T-cell (primary cell): ENCODE results near the gene ZFP57. TPM values are rescaled to one million over a fixed set of nuclear protein-coding genes. Genes with fewer than 3 reads are reported as not detected.

Source experiments
- ATAC-seq, 4 experiments: fragments of 200-7000 bp in 3 of 4; fragments of 150-1000 bp in 1 of 4; cut with Tn5 transposase; replicated peaks in 1 of 4; 1 replicate in 3 of 4; 2 replicates in 1 of 4; pipeline ENCODE4 v1.10.0; 2021; ENCODE audit warnings: moderate library complexity in 3 of 4, mild to moderate bottlenecking in 2 of 4, moderate number of reproducible peaks in 1 of 4
- CTCF ChIA-PET, 2 donors: fragments of 300-600 bp; sonication (Branson Sonifier 250); formaldehyde crosslinking; loops; one replicate each; lab custom pipeline; 2022; ENCODE audit warnings: antibody characterized with exemption in 2 of 2; lab: Charles Lee
- POLR2A ChIA-PET, 2 donors: fragments of 300-600 bp; sonication (Branson Sonifier 250); formaldehyde crosslinking; loops; one replicate each; lab custom pipeline; 2022; ENCODE audit warnings: antibody characterized with exemption in 2 of 2; lab: Charles Lee
- DNase-seq, 35 experiments: peaks; one replicate each; pipeline versions ENCODE4 v3.0.0 to v3.0.0-alpha.2; 2013 to 2023
- H3K27ac ChIP-seq: one replicate; pipeline ENCODE4 v1.5.1; 2013; ENCODE audit warnings: low read length
- H3K27me3 ChIP-seq, 2 experiments: replicated peaks in 1 of 2; 1 replicate in 1 of 2; 2 replicates in 1 of 2; pipeline versions ENCODE4 v1.6.1 to v1.7.0; 2013; ENCODE audit warnings: low read length in 1 of 2, mixed read lengths in 1 of 2; ENCODE audit not compliant: control insufficient read depth in 2 of 2, insufficient read depth in 2 of 2; ENCODE audit errors: extremely low read depth in 1 of 2
- H3K36me3 ChIP-seq, 2 donors: 1 replicate in 1 of 2; 2 replicates in 1 of 2; pipeline versions ENCODE4 v1.6.1 to v1.7.0; 2013; ENCODE audit warnings: low read length in 1 of 2; ENCODE audit not compliant: control insufficient read depth in 2 of 2, insufficient read depth in 1 of 2; ENCODE audit errors: extremely low read depth in 1 of 2
- H3K4me1 ChIP-seq, 2 experiments: 1 replicate in 1 of 2; 2 replicates in 1 of 2; pipeline versions ENCODE4 v1.6.1 to v1.7.0; 2013; ENCODE audit warnings: low read length in 2 of 2, mixed read lengths in 1 of 2; ENCODE audit not compliant: insufficient read depth in 2 of 2, control insufficient read depth in 1 of 2; ENCODE audit errors: extremely low read depth in 1 of 2
- H3K4me3 ChIP-seq, 2 donors: 1 replicate in 1 of 2; 2 replicates in 1 of 2; pipeline versions ENCODE4 v1.5.1 to v1.7.0; 2013; ENCODE audit warnings: mild to moderate bottlenecking in 2 of 2, low read length in 1 of 2, moderate library complexity in 1 of 2; ENCODE audit not compliant: control insufficient read depth in 1 of 2; ENCODE audit errors: extremely low read depth in 1 of 2
- H3K9me3 ChIP-seq: 2 replicates; pipeline ENCODE4 v1.7.0; 2013
- H3K27ac Mint-ChIP-seq, 2 donors: one replicate each; pipeline ENCODE4 v1.8.0; 2020 to 2021; ENCODE audit warnings: mild to moderate bottlenecking in 2 of 2, mixed read lengths in 2 of 2
- H3K27me3 Mint-ChIP-seq, 2 donors: one replicate each; pipeline ENCODE4 v1.8.0; 2021 to 2022; ENCODE audit warnings: mixed read lengths in 2 of 2
- H3K36me3 Mint-ChIP-seq: one replicate; pipeline ENCODE4 v1.8.0; 2021; ENCODE audit warnings: mixed read lengths
- H3K4me1 Mint-ChIP-seq, 3 donors: one replicate each; pipeline ENCODE4 v1.8.0; 2020 to 2022; ENCODE audit warnings: mixed read lengths in 3 of 3, mild to moderate bottlenecking in 1 of 3
- H3K4me3 Mint-ChIP-seq, 3 donors: one replicate each; pipeline ENCODE4 v1.8.0; 2020 to 2022; ENCODE audit warnings: mild to moderate bottlenecking in 3 of 3, mixed read lengths in 3 of 3, moderate library complexity in 3 of 3
- H3K9me3 Mint-ChIP-seq, 3 donors: one replicate each; pipeline ENCODE4 v1.8.0; 2020 to 2022; ENCODE audit warnings: mixed read lengths in 3 of 3
- WGBS: methylation state at CpG from one replicate; pipeline ENCODE4 v1.1.5; 2013; ENCODE audit warnings: missing lambda C conversion rate; ENCODE audit not compliant: insufficient coverage; 5-methylcytosine and 5-hydroxymethylcytosine counted together
- total RNA-seq, 35 experiments: library from RNA in 6 of 35; stranded (reverse) in 6 of 35; fragments of 120-200 nt in 1 of 35; gene quantifications; one replicate each; pipeline versions ENCODE4 v1.2.1 to v1.2.4 and lab custom pipeline; 2013 to 2026

ZFP57 gene
- total RNA-seq, 5 donors from 2014 or later (not counting 1 experiment from before 2014, with no cell fraction given) = 1.0 TPM; not detected in 4

- Mint-ChIP-seq H3K36me3 (no peaks in the 10 kb centered on the region), H3K27me3 (peaks cover 0 to 29% of the 10 kb centered on the region in 2 donors), H3K4me3 (no peak overlapping the region), H3K4me1 (peaks cover 27 to 34% (median 28%) of the 10 kb centered on the region in 3 donors), H3K27ac (no peak overlapping the region), H3K9me3 (no peaks in the 10 kb centered on the region)
- ChIA-PET POLR2A (no interaction called here), CTCF (interaction anchor here in 1 of 2 donors (0.9 to 1.7 kb wide), 6 partner anchors 14 to 132 kb away, joined by 3 to 8 read pairs (median 4); no protein-coding TSS in a partner anchor)
- Histone ChIP-seq H3K27me3 (peaks cover 2 to 27% of the 10 kb centered on the region in 2 experiments), H3K36me3 (no peaks in the 10 kb centered on the region), H3K4me1 (peaks cover 5 to 23% of the 10 kb centered on the region in 2 experiments), H3K9me3 (no peaks in the 10 kb centered on the region), H3K27ac (no peak overlapping the region), H3K4me3 (no peak overlapping the region)
- 31% methylated on average over 15 of the region's 17 CpGs for WGBS
- DNase-seq = peak in 32 of 35 experiments; percentile 12 to 88 (median 58)
- ATAC-seq = peak; percentile 73 to 85 (median 80)
Observed at GRCh38 chr6:29702519-29703103, 21.7 kb upstream of the ZFP57 start.

DNA sequence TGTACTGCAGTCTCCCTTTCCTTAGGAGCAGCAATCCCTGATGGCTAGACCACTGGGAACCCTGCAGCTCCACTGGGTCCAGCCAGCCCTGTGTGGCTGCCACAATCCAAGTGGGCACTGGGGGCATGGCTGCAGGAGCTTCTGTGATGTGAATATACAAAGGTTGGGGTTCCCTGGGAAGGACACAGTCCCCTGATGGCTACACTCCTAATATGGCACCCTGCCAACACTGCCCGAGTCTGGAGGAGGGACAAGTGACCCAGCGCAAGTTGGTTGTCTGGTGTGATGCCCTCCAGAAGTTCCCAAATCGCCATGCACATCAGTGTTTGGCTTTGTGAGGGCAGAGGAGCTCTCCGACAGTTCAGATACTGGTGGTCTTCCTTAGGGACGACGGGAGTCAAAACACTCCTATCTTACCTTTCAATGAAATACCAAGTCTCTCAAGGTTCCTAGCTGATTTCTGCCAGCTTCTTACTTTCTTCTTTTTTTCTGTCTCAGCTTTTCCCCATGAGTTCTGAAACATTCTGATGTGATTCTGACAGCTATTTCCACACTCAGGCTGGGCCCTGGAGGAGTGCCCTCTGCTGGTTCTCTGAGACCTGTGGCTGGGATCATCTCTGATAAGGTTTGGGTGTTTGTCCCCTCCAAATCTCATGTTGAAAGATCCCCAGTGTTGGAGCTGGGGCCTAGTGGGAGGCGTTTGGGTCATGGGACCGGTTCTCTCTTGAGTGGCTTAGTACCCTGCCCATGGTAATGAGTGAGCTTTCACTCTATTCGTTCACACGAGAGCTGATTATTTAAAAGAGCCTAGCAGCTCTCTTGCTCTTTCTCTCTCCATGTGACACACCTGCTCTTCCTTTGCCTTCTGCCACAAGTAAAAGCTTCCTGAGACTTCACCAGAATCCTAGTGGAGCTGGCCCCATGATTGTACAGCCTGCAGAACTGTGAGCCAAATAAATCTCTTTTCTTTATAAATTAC lies 15.5 kb upstream of the ZFP57 start:
- POLR2A ChIA-PET = no interaction called here
- ATAC-seq = no peak
- no peak overlapping the region for H3K27ac Mint-ChIP-seq

GRCh38 chr6:29694637-29695036 lies 13.7 kb upstream of the ZFP57 start:
- H3K4me1 Mint-ChIP-seq = no peaks in the 10 kb centered on the region
- H3K9me3 Mint-ChIP-seq = peaks cover 0 to 6% (median 6%) of the 10 kb centered on the region in 3 donors
- H3K4me1 ChIP-seq = no peaks in the 10 kb centered on the region
- peaks cover 4 to 20% of the 10 kb centered on the region in 2 donors for H3K27me3 Mint-ChIP-seq
- no peaks in the 10 kb centered on the region for H3K36me3 ChIP-seq
- CTCF ChIA-PET = no interaction called here
- no peak for DNase-seq
- WGBS = 20% methylated on average over 1 of the region's 3 CpGs
- H3K9me3 ChIP-seq = no peaks in the 10 kb centered on the region
- no peaks in the 10 kb centered on the region for H3K36me3 Mint-ChIP-seq
- no peak overlapping the region for H3K27ac Mint-ChIP-seq
- H3K27me3 ChIP-seq = peaks cover 0 to 20% of the 10 kb centered on the region in 2 experiments
- POLR2A ChIA-PET = no interaction called here
- no peak overlapping the region for H3K4me3 ChIP-seq
- H3K4me3 Mint-ChIP-seq = no peak overlapping the region
- ATAC-seq = no peak
- no peak overlapping the region for H3K27ac ChIP-seq

More for the DNA sequence above, 15.5 kb upstream of the ZFP57 start:
- DNase-seq = no peak
- Histone ChIP-seq H3K4me3 (no peak overlapping the region), H3K36me3 (no peaks in the 10 kb centered on the region), H3K27me3 (peaks cover 0 to 20% of the 10 kb centered on the region in 2 experiments), H3K4me1 (no peaks in the 10 kb centered on the region), H3K27ac (no peak overlapping the region), H3K9me3 (no peaks in the 10 kb centered on the region)
- Mint-ChIP-seq H3K36me3 (no peaks in the 10 kb centered on the region), H3K4me3 (no peak overlapping the region), H3K27me3 (peaks cover 4 to 28% of the 10 kb centered on the region in 2 donors), H3K4me1 (no peaks in the 10 kb centered on the region), H3K9me3 (peaks cover 0 to 6% (median 6%) of the 10 kb centered on the region in 3 donors)
- 100% methylated on average over 5 of the region's 10 CpGs for WGBS
- CTCF ChIA-PET = interaction anchor here (0.7 to 1.5 kb wide), 3 partner anchors 10 to 157 kb away, joined by 3 to 8 read pairs (median 4); no protein-coding TSS in a partner anchor

- Mint-ChIP-seq H3K4me1 (peaks cover 1 to 7% (median 7%) of the 10 kb centered on the region in 3 donors), H3K36me3 (no peaks in the 10 kb centered on the region), H3K27me3 (no peaks in the 10 kb centered on the region), H3K4me3 (no peak overlapping the region), H3K27ac (no peak overlapping the region), H3K9me3 (peaks cover 0 to 4% (median 0%) of the 10 kb centered on the region in 3 donors)
- ChIA-PET CTCF (no interaction called here), POLR2A (interaction anchor here in 1 of 2 donors (0.6 kb wide), 1 partner anchor 177 kb away, joined by 5 read pairs; no protein-coding TSS in a partner anchor)
- ATAC-seq = no peak
- DNase-seq = no peak
- no peak overlapping the region for H3K4me3 ChIP-seq
- H3K27ac ChIP-seq = no peak overlapping the region
- H3K27me3 ChIP-seq = peaks cover 10 to 12% of the 10 kb centered on the region in 2 experiments
- no peaks in the 10 kb centered on the region for H3K9me3 ChIP-seq
- WGBS = 76% methylated on average over 11 of the region's 15 CpGs
- no peaks in the 10 kb centered on the region for H3K36me3 ChIP-seq
- no peaks in the 10 kb centered on the region for H3K4me1 ChIP-seq
Observed at GRCh38 chr6:29685718-29686326, 4.9 kb upstream of the ZFP57 start.

GRCh38 chr6:29681811-29682210 lies 859 bp upstream of the ZFP57 start:
- Mint-ChIP-seq H3K36me3 (no peaks in the 10 kb centered on the region), H3K27ac (no peak overlapping the region), H3K27me3 (peaks cover 3 to 10% of the 10 kb centered on the region in 2 donors), H3K4me1 (peaks cover 6 to 19% (median 13%) of the 10 kb centered on the region in 3 donors), H3K4me3 (no peak overlapping the region), H3K9me3 (peaks cover 0 to 4% (median 0%) of the 10 kb centered on the region in 3 donors)
- ATAC-seq (no peak), DNase-seq (no peak)
- no peak overlapping the region for H3K4me3 ChIP-seq
- POLR2A ChIA-PET = interaction anchor here in 1 of 2 donors (0.6 kb wide), 1 partner anchor 56 kb away, joined by 3 read pairs; no protein-coding TSS in a partner anchor
- peaks cover 9 to 24% of the 10 kb centered on the region in 2 experiments for H3K27me3 ChIP-seq
- H3K36me3 ChIP-seq = no peaks in the 10 kb centered on the region
- H3K9me3 ChIP-seq = no peaks in the 10 kb centered on the region
- H3K4me1 ChIP-seq = no peaks in the 10 kb centered on the region
- WGBS = 80% methylated on average over 1 of the region's 8 CpGs
- CTCF ChIA-PET = no interaction called here
- no peak overlapping the region for H3K27ac ChIP-seq

GRCh38 chr6:29680416-29680815 lies 536 bp downstream of the ZFP57 start:
- no peak for ATAC-seq
- H3K4me1 ChIP-seq = no peaks in the 10 kb centered on the region
- POLR2A ChIA-PET = no interaction called here
- 63% methylated on average over 21 of the region's 24 CpGs for whole genome bisulfite sequencing
- peaks cover 2 to 21% of the 10 kb centered on the region in 2 experiments for H3K27me3 ChIP-seq
- Mint-ChIP-seq H3K4me3 (peak overlapping the region in 1 of 3 donors; percentile 64), H3K4me1 (peaks cover 10 to 23% (median 15%) of the 10 kb centered on the region in 3 donors), H3K27ac (no peak overlapping the region), H3K9me3 (peaks cover 0 to 4% (median 0%) of the 10 kb centered on the region in 3 donors), H3K36me3 (no peaks in the 10 kb centered on the region), H3K27me3 (peaks cover 3 to 10% of the 10 kb centered on the region in 2 donors)
- H3K4me3 ChIP-seq = peak overlapping the region in 1 of 2 donors; percentile 51
- no peaks in the 10 kb centered on the region for H3K36me3 ChIP-seq
- CTCF ChIA-PET = no interaction called here
- DNase-seq = no peak
- H3K27ac ChIP-seq = no peak overlapping the region
- H3K9me3 ChIP-seq = no peaks in the 10 kb centered on the region
